GM19035 (cell line): ENCODE results near the gene ARHGAP1.

ENCODE experiments used
- ATAC-seq: cut with Tn5 transposase; IDR thresholded peaks from one replicate; pipeline ENCODE4 v1.9.1; 2021; ENCODE audit not compliant: unreplicated experiment

ARHGAP1 gene

DNA sequence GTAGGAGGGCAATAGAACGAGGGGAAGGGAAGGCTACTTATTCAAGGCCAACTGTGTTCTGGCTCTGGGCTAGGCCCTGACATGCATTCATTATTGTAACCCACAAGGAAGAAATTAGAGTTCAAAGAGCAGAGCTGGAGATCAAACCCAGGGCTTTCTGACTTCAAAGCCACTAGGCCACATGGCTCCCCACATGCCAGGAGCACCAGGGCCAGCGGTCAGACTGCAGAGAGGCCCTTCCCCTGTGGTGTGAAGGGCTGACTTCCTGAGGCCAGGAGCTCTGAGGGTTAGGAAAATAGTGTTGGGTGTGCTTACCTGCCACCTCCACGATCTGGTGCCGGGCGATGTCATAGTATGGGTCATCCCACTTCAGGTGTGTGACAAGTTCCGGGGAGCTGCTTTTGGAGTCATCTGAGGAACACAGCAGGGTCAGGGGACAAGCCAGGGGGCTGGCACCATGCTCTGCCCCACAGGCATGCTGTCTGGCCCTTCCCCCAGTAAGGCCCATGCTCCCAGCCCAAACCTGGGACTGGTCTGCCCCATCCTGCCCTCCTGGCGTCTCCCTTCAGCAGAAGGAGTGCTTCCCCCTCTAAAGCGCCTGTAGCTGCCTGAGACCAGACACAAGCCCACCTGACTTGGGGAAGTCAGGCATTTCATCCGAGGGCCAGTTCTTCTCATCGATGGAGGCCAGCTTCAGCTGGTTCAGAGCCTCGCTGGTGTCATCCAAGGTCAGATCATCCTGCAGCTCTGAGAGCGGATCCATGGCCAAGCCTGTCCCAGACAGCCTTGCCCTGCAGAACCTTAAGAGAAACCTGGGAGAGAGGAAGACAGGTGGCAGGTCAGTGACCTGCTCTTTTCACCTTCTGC lies 4.8 kb downstream of the ARHGAP1 start:
- ATAC-seq, result no peak

DNA sequence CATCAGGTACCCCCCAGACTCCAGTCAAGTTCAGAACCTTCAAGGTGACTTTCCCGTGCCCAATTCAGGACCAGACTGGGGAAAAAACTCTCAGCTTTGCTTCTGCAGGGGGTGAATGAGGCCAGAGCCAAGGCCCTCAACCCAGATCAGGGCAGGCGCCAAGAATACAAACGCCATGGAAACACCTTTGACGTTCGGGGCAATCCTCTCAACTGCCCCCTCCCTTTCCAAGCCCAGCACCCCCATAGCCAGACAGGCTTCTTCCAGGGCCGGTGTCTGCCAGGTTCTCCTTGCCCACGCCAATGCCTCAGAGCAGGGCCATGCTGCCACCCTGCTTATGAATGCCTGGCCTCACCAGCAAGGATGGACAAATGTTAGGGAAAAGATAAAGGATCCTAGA lies 5.8 kb downstream of the ARHGAP1 start:
- no peak for ATAC-seq

DNA sequence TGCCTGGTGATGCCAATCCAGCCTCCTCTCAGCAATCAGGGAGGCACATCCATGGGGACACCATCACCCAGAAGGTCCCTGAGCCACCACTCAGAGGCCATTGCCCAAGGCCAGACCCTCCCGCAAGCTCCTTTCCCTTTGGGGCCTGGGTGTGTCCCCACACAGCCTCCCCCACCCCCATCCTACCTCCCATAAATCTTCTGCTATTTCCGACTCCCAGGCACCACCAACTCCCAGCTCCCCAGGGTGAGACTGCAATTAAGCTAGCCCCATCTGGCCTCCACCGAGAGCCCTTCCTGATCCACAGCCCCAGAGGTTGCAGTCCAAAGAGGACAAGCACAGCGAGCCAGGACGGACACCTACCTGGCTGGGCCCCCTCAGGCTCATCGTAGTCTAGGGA lies 6.3 kb downstream of the ARHGAP1 start:
- ATAC-seq, result no peak

DNA sequence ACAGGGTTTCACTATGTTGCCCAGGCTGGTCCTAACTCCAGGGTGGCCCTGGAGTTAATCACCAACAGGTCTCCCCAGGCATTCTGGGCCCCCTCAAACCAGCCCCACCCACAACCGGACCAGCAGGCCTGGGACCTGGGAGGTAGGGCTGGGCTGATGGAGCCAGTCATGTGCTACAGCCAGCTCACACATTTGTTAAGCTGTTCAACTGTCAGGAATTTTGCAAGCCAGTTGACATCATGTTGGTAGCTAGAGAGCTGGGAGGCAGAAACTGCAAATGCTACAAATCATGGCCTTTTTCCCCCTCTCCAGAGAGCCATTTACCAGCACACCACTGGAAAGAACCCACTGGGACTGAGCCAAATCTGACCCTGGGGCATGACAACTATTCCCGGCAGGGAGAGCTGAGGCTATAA lies 6.8 kb downstream of the ARHGAP1 start:
- ATAC-seq, result no peak

DNA sequence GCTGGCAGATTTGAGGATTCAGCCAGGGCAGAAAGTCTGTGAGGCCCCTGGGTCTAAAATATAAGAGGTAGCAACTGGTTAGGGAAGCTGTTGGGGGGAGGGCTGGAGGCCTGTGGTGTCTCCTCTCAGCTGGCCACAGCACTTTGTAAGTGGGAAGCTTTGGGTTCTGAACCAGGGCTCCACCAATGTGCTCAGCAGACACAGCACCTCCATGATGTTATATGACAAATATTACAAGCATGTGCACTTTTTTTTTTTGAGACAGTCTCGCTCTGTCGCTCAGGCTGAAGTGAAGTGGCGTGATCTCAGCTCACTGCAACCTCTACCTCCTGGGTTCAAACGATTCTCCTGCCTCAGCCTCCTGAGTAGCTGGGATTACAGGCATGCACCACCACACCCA lies 8.0 kb downstream of the ARHGAP1 start:
- no peak for ATAC-seq

DNA sequence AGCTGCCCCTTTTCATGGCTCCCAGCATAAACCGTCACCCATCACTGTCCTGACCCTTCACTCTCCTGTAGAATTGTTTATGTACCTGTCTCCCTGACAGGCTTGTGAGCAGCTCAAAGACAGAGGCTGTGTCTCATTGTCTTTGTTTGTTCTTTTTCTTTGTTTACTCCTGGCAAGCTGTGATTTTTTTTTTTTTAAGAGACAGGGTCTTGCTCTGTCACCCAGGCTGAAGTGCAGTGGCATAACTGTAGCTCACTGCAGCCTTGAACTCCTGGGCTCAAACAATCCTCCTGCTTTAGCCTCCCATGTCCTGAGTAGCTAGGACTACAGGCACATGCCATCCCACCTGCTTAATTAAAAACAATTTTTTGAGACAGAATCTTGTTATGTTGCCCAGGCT lies 9.7 kb downstream of the ARHGAP1 start:
- ATAC-seq, result no peak

DNA sequence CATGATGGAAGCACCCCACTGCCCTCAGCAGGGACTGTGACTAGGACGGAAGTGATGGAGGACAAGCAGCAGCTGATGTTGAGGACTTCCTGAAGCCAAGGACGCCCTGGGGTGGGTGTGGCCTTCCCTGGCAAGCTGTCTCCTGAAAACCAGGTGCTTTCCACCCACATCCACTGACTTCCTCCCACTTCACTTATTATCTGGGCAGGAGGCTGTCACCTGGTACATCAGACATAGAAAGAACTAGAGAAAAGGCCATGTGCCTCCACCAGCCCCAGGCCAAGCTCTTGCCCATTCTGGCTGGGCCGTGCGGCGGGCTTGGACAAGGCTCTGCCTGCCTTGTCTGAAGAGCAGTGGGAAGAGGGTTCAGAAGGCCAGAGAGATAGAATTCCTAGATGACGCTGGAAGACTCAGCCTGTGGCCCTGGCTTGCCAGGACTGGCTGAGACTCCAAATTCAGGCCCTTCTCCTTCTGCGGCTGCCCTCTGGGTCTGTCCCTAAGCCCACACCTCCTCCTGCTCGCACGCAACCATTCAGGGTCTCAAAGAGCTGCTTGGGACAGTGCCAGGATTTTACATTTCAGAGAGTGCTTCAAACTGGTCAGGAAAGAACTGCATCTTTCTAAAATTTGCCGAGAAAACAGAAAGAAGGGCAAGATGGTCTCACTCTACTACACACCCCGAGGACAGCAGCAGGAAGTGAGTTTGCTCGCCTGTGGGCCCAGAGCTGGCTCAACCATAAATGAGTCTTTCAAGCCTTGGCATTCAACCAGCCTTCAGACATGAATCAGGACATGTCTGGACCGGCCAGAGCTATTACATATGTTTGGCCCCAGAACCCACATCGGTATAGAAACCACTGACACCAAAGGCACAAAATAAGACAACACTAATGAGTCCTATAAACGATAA lies 13.3 kb downstream of the ARHGAP1 start:
- ATAC-seq, result no peak

DNA sequence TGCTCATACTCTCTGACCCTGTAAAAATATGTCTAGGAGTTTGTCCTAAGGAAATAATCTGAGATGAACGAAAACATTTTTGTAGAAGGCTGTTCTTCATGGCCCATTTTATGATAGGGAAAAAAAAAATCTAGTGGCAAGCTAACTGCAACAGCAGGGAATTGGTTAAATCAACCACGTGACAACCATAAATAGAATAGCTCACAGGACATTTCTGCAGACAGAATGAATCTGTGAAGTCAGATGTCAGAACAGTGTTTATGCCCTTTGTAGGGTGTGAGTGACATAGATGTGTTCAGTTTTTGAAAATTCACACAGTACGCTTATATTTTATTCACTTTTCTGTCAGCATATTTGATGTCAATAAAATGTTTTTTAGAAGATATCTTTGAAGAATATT lies 16.1 kb downstream of the ARHGAP1 start:
- no peak for ATAC-seq

DNA sequence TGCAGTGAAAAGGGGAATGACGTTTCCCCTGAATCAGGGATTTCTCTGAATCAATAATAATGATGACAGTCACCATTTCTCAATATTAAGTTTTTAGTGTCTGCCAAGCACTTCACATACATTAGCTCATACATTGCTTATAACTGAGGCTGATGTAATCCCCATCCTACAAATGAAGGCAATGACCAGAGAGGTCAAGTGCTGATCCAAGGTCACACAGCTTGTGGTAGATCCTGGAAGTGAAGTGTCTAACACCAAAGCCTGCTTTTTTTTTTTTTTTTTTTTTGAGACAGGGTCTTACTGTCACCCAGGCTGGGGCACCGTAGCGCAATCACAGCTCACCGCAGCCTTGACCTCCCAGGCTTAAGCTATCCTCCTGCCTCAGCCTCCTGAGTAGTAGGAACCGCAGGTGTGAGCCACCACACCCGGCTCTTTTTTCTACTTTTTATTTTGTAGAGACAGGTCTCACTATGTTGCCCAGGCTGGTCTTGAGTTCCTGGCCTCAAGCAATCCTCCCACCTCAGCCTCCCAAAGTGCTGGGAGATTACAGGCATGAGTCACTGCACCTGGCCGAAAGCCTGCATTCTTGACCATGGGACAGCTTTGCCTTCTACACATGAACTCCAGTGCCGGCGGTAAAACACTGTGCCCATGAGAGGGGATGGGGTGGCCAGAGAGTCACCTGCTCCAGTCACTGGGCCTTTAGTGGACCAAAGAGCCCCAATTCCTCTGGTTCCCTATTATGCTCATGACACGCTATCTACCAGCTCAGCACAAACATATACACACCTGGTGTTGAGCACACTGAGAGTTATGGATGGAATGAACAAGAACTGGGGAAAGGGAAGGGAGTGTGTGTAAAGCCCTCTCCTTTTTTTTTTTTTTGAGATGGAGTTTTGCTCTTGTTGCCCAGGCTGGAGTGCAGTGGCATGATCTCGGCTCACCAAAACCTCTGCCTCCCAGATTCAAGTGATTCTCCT lies 17.4 kb downstream of the ARHGAP1 start:
- ATAC-seq, result no peak

DNA sequence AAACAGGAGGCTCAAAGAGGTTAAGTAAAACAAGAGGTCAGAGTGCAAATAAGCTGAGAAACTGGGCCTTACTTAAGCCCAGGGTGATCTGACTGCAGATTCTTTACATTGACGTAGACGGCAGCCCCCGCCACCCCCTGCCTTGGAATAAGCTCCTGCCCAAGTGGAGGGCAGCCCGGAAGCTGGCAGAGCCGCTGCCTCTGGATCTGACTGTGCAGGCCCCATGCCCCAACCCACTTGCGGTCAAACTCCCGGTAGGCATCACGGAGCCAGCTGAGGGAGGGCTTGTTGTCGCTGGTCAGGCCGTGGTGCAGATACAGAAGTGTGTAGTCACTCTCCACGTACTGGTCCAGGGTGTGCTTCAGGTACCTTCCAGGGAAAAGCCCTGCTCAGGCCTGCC lies 18.6 kb downstream of the ARHGAP1 start:
- no peak for ATAC-seq

DNA sequence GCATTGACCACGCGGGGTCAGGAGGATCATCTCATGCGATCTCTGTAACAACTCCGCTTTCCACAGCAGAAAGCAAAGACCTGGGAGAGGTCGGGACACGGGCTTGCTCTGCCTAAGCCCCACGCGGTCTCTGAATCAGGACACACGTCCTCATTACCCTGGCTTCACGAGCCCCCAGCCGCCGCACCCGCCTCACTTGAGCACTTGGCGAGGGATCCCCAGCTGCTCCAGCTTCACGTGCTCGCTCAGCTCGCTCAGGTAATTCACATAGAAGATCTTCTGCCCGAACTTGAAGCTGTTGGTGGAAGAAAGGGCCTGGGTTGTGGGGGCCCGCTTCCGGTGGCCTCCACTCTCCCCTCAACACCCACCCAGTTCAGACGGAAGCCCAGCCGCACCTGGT lies 19.6 kb downstream of the ARHGAP1 start:
- no peak for ATAC-seq

DNA sequence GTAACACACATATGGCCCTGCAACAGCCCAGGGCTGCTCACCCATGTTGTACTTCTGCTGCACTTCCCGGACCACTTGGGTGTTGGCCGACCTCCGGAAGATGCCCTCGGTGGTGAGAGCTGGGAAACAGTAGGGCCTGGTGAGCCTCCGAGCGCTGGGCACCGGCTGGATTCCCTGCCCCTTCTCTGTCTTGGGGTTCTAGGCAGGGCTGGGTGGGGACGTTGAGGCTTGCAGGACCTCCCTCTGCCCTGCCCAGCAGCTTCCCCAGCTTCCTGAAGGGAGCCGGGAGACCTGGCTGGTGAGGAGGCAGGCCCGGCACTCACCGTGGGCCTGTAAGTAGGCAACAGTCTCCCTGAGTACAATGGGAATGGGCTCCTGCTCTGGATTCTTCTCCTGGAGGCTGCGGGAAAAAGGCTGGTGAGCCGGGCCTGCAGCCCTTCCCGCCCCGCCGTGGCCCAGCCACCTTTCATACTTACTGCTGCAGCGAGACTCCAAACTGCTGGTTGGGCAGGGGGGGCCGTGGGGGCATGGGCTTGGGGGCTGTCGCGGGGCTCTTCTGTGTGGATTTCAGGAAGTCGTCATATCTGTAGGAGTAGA lies 20.2 kb downstream of the ARHGAP1 start:
- ATAC-seq, result no peak

DNA sequence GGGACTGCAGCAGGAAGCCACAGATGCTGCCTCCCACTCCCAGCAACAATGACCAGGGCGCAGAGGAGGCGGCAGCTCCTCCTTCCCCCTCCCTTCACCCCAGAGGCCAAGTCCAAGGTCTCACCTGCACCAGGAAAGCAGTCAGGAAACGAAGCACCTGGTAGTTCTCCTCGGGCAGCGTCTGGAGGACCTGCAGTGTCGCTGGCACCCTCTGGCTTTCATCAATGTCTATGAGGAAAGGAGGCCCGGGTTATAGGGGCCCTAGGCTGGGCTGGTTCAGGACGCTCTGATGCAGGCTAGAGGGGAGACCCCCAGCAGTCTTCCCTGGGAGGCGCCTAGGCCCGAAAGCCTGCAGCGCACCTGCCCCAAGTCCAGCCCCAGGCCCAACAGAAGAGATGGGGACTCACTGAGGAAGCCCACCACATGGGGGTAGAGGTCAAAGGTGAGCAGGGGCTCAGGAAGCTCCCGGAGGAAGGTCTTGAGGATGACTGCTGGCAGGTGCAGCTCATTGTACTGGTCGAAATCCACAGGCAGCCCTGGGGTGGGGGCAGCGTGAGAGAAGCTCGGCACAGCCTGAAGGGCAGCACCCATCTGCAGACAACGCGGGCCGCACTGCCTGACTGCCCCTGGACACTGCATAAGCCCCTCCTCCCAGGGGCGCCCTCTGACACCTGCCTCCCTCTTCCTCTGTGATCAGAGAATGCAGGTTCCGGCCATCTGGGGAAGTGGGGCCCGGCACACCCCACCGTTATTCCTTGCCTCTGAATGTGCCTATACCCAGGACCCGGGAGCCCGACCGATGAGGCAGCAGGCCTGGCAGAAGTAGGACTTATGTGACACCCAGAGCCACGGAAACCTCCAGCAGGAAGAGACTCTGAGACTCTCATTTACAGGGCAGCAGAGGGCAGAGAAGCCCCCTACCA lies 20.9 kb downstream of the ARHGAP1 start:
- no peak for ATAC-seq

DNA sequence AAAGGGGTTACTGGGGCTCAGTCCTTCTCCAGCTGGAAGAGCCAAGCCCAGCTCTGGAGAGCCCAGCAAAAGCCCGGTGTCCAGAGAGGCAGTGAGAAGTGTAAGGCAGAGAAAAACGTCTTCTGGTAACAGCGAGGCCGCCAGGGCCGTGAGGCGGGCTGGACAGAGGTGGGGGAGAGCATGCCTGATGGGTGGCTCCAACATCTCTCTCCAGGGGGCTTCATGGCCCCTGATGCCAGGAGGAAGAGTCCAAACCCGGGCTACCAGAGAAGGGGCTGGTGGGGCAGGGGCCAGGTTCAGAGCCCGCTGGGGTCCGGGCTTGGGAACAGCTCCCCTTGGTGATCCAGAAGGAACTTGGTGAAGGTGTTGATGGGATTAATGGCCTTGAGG lies 21.7 kb downstream of the ARHGAP1 start:
- no peak for ATAC-seq

DNA sequence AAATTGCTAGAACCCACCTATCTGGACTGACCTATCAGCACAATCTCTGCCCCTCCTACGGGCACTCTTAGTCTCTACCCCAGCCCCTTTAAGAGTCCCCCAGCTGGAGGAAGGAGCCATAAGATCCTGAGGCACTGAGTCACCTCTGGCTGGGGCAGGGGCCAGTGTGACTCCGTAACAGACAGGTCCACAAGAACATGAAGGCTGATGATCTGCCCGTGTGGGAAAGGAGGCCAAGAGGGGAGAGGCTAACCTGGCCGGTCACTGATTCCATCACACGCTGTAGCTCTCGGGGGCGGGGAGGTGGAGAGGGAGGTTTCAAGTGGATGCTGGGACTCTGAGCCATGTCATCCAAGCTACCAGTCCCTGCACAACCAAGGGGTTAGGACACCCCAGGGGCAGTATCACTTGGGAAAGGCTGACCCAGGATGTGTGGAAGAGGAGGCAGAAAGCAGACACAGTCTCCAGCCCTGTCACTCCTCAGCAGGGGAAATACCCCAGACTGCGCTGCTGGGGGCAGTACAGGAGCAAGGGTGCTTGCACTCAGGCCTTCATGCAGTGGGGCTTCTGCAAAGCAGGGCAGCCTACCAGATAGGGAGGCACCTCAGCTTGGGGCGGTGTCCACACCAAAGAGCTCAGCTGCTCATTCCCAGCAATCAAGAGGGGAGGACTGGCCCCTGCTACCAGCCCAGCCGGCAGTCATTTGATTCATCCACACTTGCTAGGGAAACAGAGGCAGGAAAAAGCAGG lies 22.3 kb downstream of the ARHGAP1 start:
- no peak for ATAC-seq

DNA sequence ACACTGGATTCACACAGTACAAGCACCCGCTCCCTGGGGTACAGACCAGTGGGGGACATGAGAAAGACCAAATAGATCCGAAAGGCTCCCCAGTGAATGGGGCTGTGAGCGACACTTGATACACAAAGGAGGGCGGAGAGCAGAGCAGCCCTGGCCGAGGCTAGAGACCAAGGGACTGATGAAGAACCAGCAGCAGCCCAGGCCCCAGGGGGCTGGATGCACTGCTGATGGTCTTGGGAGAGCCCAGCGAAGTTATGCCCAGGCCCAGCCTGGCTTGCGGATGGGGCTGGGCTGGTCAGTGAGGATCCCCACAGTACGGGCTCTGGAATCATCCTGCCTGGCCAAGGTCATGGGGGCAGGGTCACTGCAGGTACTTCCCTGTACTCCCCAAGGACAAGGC lies 23.2 kb downstream of the ARHGAP1 start:
- no peak for ATAC-seq

DNA sequence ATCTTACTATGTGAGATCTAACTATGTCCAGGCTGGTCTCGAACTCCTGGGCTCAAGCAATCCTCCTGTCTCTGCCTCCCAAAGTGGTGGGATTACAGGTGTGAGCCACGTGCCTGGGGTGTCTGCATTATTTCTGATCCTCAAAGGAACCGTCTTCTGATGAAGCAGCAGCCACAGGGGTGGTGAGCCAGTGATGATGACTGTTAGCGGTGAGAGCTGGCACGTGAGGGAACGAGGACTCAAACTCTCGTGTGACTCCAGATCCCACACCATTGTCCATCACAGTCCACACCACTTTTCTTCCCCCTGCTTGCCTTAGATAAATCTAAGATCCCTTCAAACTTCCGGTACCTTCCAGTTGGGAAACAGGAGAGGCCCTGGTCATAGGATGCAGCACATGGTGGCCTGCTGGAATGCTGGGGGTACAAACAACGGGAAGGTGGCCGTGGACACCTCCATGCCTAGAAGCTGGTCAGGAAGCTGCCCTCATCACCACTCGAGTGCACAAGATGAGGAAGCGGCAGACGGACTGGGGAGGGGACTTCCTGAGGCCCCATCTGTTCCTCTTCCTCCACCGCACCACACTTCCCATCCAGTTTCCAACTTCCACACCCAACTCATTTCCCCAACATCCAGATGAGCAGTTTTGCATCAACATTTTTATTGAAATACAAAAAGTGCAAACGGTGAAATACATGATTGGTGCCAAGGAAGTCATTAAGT lies 23.8 kb downstream of the ARHGAP1 start:
- ATAC-seq, result no peak

DNA sequence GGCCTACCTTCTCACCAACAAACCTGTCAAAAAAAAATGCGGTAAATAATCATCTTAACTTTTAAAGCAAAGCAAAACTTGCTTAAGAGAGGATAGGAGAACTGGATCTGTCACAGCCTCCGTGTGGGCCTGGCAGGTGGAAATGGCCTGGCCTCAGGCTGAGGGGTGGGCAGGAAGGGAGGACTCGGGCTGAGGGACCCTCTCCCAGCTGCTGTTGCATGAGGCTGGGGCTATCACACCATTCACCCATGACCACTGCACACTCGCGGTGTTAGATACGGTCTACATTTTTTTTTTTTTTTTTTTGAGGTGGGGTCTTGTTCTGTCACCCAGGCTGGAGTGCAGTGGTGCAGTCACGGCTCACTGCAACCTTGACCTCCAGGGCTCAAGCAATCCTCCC lies 24.5 kb downstream of the ARHGAP1 start:
- ATAC-seq, result no peak
